GM13976 (cell line): ENCODE data around the gene POLR3A.

Source experiments
- DNase-seq: peaks from one replicate; pipeline ENCODE4 v3.0.0; 2012; ENCODE audit warnings: low spot score
- CTCF ChIP-seq: IDR thresholded peaks from 2 replicates; pipeline ENCODE4 v1.5.1; 2012; ENCODE audit warnings: borderline replicate concordance, mild to moderate bottlenecking; ENCODE audit not compliant: insufficient read depth; ENCODE audit errors: extremely low read depth, missing control alignments, control extremely low read depth
- in situ Hi-C: fragments of 300-500 bp; cut with MboI; formaldehyde crosslinking; loops from one replicate; pipeline ENCODE4 v1.12.0; 2022; ENCODE audit warnings: low sequenced_read_pairs, mixed read lengths, inconsistent platforms; ENCODE audit not compliant: unreplicated experiment

The POLR3A gene

DNA sequence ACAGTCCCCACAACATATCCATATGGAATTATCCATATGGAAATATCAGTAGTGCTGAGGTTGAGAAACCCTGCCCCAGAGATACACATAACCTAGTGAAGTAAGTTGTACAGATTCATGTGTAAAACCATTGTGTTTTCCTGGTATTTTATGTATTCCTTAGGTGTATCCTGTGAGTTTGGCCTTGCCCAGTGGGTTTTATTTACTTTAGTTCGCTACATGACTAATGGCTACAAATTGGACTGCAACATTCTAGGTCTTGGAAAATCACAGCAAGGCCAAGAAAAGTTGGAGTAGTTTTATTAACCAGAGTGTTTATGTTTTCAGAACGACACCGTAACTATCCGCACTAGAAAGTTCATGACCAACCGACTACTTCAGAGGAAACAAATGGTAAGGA is 5.7 kb upstream of the POLR3A start:
- in situ Hi-C loops = no loop called here
- no peak for DNase-seq
- TF ChIP-seq CTCF = no peak

- no peak for TF ChIP-seq CTCF
- in situ Hi-C loops = no loop called here
- peak; percentile 95 for DNase-seq
These were observed 4.5 kb upstream of the POLR3A start, which contains the start of gene RPS24 for GRCh38 chr10:78033637-78034470. RPS24 (plus strand) TSS chr10:78033863; CDS start chr10:78033902, 39 bp downstream.

DNA sequence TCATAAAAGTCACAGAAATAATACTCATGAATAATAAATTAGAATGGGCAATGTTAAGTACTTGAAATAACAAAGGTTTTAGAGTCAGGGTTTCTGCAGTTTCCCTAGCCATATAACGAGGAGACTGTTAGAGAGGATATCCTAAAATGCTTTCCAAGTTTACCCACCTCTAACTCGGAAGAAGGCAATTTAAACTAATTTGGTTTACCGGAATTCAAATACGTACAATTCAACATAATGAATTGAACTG is 4.0 kb upstream of the POLR3A start:
- no peak for TF ChIP-seq CTCF
- DNase-seq = no peak
- in situ Hi-C loops = no loop called here

DNA sequence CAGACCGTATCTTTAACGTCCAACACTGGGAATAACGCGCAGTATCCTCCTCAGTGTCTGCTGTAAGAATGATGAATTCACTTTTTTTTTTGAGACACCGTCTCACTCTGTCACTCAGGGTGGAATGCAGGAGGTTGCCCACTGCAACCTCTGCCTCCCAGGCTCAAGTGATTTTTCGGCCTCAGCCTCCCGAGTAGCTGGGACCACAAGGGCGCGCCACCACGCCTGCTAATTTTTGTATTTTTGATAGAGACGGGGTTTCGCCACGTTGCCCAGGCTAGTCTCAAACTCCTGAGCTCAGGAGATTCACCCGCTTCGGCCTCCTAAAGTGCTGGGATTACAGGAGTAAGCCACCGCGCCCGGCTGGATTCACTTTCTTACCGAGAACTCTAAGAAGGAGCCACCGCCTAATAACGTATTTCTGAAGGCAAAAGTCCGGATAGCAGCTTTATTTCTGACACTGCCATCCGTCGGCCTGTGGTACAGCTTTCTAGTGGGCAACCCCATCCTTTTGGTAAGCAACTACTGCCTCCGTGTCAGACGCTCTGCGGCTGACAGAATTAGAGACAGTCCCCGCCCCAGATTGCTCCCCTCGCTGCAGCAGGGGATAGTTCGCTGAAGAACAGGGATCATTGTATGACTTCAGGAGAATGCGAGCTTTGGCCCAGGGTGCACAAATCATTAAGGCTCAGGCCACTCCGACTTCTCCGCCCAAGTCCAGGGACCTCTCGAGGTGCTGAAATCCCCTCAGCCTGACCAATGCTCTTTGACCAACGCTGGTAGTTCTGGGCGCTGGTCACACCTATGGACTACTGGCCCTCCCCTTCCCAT is 662 bp downstream of the POLR3A start:
- peak; percentile 48 for DNase-seq
- TF ChIP-seq CTCF = no peak
- in situ Hi-C loops = no loop called here

DNA sequence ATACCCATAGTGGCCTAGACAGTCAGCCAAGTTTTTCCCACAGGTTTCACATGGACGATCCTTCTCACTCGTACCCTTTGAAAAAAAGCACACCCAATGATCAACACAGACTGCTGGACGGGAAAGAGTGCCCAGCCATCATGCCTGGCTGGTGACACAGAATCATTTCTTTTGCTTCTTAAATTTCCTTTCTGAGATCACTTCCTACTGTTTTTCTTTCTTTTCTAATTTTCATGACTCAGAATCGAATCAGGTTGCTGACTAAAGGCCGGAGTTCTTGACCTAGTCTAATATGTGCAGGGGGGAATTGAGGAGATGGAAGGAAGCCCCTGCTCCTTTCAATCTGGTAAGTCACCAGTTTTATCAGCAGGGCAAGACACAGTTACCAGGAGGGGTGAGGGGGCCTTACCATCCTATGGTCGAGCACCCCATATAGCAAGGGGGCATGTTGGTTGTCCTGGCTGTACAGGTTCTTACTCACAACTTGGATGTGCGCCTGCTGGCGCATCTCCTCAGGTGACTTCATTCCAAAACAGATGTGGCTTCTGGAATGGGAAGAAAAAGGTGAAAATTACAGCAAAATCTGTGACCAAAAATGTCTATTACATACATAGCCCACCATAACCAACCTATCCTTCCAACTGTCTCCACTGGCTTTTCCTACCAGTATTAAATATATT is 3.5 kb downstream of the POLR3A start:
- in situ Hi-C loops = no loop called here
- DNase-seq = no peak
- TF ChIP-seq CTCF = no peak

- no peak for DNase-seq
- TF ChIP-seq CTCF = no peak
- in situ Hi-C loops = no loop called here
These were observed 5.6 kb downstream of the POLR3A start for GRCh38 chr10:78023741-78024140.
